ENCODE data around the gene ATP2C2. TPM values are rescaled to one million over a fixed set of nuclear protein-coding genes. Genes with fewer than 3 reads are reported as not detected.

Gene ATP2C2
- total RNA-seq, 1 experiment from 2014 or later: 20.3 TPM

DNA sequence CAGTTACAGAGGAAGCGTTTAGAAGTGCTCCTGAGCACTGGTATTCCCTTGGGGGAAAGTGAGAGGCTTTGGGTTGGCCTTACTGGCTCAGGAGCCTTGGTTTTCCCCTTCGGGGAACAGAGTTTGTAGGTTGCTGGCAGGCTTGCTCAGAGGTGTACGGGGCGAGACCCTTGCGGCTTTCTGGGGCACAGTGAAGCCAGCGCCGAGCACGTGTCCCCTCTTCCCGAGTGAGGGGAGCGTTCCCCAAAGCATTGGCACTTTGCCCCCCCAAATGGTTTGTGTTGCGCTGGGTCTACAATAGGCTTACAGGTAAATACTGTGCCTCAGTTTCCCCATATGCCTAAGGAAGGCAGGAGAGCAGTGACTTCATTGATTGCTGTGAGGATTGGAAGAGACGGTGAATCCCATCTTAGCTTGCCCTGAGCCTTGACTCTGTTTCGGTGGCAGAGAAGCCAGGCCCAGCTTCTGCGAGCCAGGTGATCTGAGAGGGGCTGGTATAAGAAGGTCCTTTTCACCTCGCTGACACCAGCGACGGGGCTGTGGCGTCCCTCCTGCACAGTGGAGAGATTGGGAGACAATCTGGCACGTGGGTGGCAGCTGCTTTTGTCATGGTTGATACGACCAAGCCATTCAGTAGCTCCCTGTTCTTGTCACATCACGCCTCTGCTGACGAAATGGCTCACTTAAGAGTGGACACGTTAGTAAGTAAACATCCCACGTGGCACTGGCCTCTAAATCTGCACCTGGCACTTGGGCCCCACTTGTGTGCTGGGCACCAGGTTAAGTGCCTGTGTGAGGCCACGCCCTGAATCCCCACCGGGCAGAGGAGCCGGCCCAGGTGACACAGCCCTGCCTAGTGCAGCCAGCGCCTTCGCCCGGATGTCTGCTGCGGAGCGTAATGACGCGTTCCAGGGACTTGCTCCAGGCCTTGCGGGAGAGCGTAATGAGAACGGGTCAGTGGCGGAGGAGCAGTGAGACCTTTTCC, 81.1 kb downstream of the ATP2C2 start:
- no TSS peak for BruUV-seq (replicated peaks)
- no peaks in the 10 kb centered on the region; a peak in 1 of 4 replicates for H3K36me3 ChIP-seq (ENCODE audit: control insufficient read depth in 1 of 2, insufficient read depth in 2 of 2, low read length in 2 of 2)
- no peaks in the 10 kb centered on the region for H3K9me2 ChIP-seq (ENCODE audit: insufficient read depth)
- no peaks in the 10 kb centered on the region for H3K79me2 ChIP-seq (ENCODE audit: insufficient read depth, low read length)
- H3K27me3 ChIP-seq (ENCODE audit: insufficient read depth, low read length): no peaks in the 10 kb centered on the region
- no peak overlapping the region for H3K4me2 ChIP-seq (ENCODE audit: low read length)
- ChIA-PET POLR2A (no interaction called here), CTCF (no interaction called here), RAD21 (ENCODE audit: low non-redundant PET in 1 of 2, low total read pairs in 2 of 2, uncharacterized antibody in 2 of 2, unreplicated experiment in 2 of 2) (no interaction called here)
- no peaks in the 10 kb centered on the region for H4K20me1 ChIP-seq (ENCODE audit: insufficient read depth)
- ATAC-seq (0 out of 2 replicates have a peak, but pooled peaks have one; percentile 21), DNase-seq (ENCODE audit: low read depth, low spot score) (no peak)
- no peak overlapping the region for H3K27ac ChIP-seq (ENCODE audit: low read depth, low read length)
- H3K4me1 ChIP-seq (ENCODE audit: control insufficient read depth in 1 of 2, insufficient read depth in 2 of 2, low read length in 2 of 2): no peaks in the 10 kb centered on the region
- intact Hi-C loops (cut with micrococcal nuclease): no loop called here
- no peak overlapping the region for H3K4me3 ChIP-seq (replicated peaks in 1 of 2; ENCODE audit: low read depth in 1 of 2, low read length in 2 of 2)
- H3K9ac ChIP-seq (ENCODE audit: low read length): no peak overlapping the region
- no peak for TF ChIP-seq ZFX (IDR thresholded peaks at IDR 0.05)
- no peak for TF ChIP-seq EZH2phosphoT487 (IDR thresholded peaks at IDR 0.05; ENCODE audit: borderline replicate concordance)
- no peak for TF ChIP-seq CTCF (IDR thresholded peaks at IDR 0.05 in 2 of 3, conservative IDR thresholded peaks at IDR 0.05 in 1 of 3; ENCODE audit: borderline replicate concordance in 1 of 3, insufficient read depth in 1 of 3, low read depth in 2 of 3, low read length in 2 of 3)
- no peak for TF ChIP-seq SIN3A (IDR thresholded peaks at IDR 0.05; ENCODE audit: low read depth)
- no peak for TF ChIP-seq POLR2A (IDR thresholded peaks at IDR 0.05; ENCODE audit: borderline replicate concordance, extremely low read depth, insufficient read depth, insufficient read length)
- TF ChIP-seq FOSL1 (IDR thresholded peaks at IDR 0.05; ENCODE audit: low read depth): no peak
- TF ChIP-seq TCF7L2 (IDR thresholded peaks at IDR 0.05; ENCODE audit: borderline replicate concordance, extremely low read depth, insufficient read depth, insufficient read length): no peak
- TF ChIP-seq RAD21 (IDR thresholded peaks at IDR 0.05; ENCODE audit: low read depth): no peak
- TF ChIP-seq SP1 (IDR thresholded peaks at IDR 0.05; ENCODE audit: low read depth): no peak
- TF ChIP-seq ZBTB33 (IDR thresholded peaks at IDR 0.05; ENCODE audit: extremely low read depth, insufficient replicate concordance, low read length): no peak
- TF ChIP-seq CEBPB (IDR thresholded peaks at IDR 0.05; ENCODE audit: low read depth): no peak
- no peak for TF ChIP-seq POLR2AphosphoS5 (IDR thresholded peaks at IDR 0.05; ENCODE audit: low read depth, low read length)
- no peak for TF ChIP-seq ELF1 (IDR thresholded peaks at IDR 0.05; ENCODE audit: borderline replicate concordance, low read depth)
- no peak for TF ChIP-seq SRF (IDR thresholded peaks at IDR 0.05; ENCODE audit: low read depth)
- TF ChIP-seq ZNF274 (IDR thresholded peaks at IDR 0.05; ENCODE audit: low read depth, low read length): no peak
- no peak for TF ChIP-seq YY1 (IDR thresholded peaks at IDR 0.05; ENCODE audit: extremely low read depth, insufficient replicate concordance, low read depth, low read length)
- no peak overlapping the region for H2AFZ ChIP-seq (ENCODE audit: low read depth, low read length, poor library complexity, severe bottlenecking)
- no peaks in the 10 kb centered on the region for H3K9me3 ChIP-seq (ENCODE audit: control insufficient read depth in 1 of 2, insufficient read depth in 1 of 2, low read depth in 1 of 2, low read length in 2 of 2)

Measured in HCT116 (cell line).